HG03378 (cell line): ENCODE measurements around the gene PPA2.

Experiments used
- ATAC-seq: cut with Tn5 transposase; IDR thresholded peaks from one replicate; pipeline ENCODE4 v1.9.1; 2021; ENCODE audit warnings: mild to moderate bottlenecking, moderate library complexity; ENCODE audit not compliant: unreplicated experiment

PPA2 gene

GRCh38 chr4:105399532-105400161, 74.2 kb downstream of the PPA2 start:
- ATAC-seq = no peak

GRCh38 chr4:105392858-105393257, 81.0 kb downstream of the PPA2 start:
- ATAC-seq = no peak

- no peak for ATAC-seq
Observed at GRCh38 chr4:105389167-105389566, 84.7 kb downstream of the PPA2 start.

DNA sequence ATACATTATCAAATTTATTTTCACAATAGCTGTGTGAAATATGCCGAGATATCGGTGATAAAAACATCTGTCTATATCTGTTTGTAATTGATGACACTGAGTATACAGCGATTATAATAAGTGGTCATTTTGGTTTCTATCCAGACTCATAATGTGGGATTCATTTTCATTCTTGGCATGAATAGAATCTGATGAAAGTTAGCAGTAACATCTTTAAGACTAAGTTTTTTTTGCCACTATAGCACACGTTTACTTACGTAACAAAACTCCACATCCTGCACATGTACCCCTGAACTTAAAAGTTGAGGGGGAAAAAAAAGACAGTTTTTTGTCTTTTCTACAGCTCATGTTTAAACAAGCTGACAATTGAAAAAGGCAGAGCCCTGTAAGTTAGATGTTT, 86.4 kb downstream of the PPA2 start:
- no peak for ATAC-seq

DNA sequence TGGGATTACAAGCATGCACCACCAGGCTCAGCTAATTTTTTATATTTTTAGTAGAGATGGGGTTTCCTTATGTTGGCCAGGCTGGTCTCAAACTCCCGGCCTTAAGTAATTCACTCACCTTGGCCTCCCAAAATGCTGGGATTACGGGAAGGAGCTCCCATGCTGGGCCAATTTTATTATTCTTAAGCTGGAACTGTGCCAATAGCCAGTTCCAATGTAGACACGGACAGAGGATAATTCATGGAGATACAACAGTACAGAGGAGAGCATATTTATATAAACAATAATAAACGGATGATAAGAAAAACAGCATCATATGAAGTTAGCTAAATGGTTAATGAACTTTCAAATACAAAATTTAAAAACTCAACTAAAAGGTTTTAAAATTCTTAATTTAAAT, 87.8 kb downstream of the PPA2 start:
- ATAC-seq = no peak

GRCh38 chr4:105374071-105374470, 99.8 kb downstream of the PPA2 start:
- no peak for ATAC-seq

DNA sequence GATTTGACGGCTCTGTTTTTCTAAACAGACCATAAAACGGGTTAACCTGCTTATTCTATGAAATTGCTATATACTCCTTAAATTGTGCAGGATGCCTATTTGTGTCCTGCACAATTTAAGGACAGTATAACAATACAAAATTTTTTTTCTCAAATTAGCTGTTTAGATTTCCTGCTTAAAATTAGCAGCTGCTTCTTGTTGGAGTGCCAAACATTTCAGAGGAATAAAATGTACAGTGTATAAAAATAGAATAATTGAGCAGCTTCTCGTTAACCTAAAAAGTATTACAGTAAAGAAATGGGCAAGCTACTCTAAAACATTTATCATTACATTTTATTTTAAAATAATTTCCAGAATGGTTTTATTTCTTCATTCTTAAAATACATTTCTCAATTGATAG, 100.5 kb downstream of the PPA2 start:
- ATAC-seq = no peak

- ATAC-seq = no peak
Observed at GRCh38 chr4:105369988-105370387, 103.9 kb downstream of the PPA2 start.

- no peak for ATAC-seq
Observed at GRCh38 chr4:105361053-105361452, 112.8 kb downstream of the PPA2 start.

- no peak for ATAC-seq
Observed at GRCh38 chr4:105357258-105357980, 116.4 kb downstream of the PPA2 start.

DNA sequence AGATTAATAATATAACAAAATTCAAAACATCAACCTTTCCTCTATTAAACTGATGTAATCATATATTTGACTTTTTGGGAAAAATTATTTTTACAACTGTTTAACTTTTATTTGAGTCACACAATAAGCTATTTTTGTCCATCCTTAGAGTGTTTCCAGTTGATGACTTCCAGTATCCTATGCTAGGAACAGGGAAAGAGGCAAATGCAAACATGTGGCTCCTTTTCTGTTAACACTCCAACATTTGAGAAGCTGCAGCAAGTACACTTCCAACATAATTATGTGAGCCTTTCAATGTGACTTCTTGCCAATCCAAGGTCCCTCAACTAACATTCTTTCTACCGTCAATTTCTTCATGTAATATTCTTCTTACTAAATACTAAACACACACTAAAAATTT, 117.7 kb downstream of the PPA2 start:
- ATAC-seq = no peak

DNA sequence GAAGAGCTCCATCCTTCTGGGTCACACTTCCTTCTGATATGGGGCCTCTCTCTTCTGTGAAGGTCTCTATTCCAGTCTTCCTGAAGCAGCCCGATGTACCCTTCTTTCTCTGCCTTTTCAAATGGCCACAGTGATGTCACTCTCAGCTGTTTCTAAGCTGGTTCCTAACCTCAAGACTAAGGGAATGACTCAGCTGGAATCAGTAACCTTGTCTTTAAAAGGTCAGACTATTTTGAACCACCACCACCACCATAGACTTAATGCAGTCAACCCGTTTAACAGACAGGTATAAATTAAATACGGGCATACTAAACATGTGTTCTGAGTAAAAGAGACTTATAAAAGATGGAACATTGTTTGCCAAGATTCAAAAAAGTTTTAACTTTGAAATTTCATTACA, 121.0 kb downstream of the PPA2 start:
- ATAC-seq = peak; percentile 90

- ATAC-seq = no peak
Observed at GRCh38 chr4:105351861-105352260, 122.0 kb downstream of the PPA2 start.

GRCh38 chr4:105350859-105351490, 122.9 kb downstream of the PPA2 start:
- ATAC-seq = no peak

- ATAC-seq = no peak
Observed at GRCh38 chr4:105348719-105349118, 125.1 kb downstream of the PPA2 start.

GRCh38 chr4:105346869-105347268, 127.0 kb downstream of the PPA2 start:
- no peak for ATAC-seq

DNA sequence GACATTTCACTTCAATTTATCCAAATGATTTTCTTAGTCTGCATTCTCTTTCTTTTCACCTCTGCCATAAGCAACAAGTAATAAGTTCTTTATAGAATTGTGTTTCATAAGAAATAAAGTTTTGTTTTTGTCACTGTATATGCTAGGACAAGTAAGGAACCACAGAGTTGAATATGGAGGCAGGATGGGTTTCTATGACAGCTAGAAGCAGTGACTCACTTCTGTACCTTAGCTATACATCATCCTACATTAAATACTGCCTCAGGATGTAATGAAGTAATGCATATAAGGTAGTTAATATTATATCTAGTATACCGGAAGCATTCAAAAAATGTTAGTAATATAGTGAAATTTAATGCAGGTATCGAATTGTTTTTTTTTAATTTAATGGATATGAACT, 128.0 kb downstream of the PPA2 start:
- no peak for ATAC-seq

GRCh38 chr4:105345358-105345757, 128.5 kb downstream of the PPA2 start:
- ATAC-seq = no peak

DNA sequence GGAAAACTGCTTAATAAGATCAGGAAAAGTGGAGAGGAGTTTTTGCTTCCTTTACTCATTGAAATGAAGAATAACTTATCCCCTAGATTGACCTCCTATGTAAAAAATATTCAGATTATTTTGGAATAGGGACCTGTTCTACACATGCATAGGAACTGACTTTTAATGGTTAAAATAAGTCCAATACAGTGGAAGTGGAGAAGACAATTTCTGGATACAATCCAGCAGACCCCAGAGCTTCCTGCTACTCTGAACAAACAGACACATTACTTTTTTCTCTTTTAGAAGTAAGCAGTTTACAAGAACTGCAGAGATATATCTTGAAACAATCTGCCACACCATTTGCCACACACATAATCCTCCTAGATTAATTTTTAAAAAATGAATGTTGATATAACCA, 129.7 kb downstream of the PPA2 start:
- no peak for ATAC-seq

GRCh38 chr4:105343146-105343931, 130.5 kb downstream of the PPA2 start:
- ATAC-seq = no peak

- ATAC-seq = no peak
Observed at GRCh38 chr4:105329081-105329480, 144.8 kb downstream of the PPA2 start.

GRCh38 chr4:105327956-105328355, 145.9 kb downstream of the PPA2 start:
- no peak for ATAC-seq
